AG04450 (cell line): ENCODE measurements around the gene RSPO4. TPM values are rescaled to one million over a fixed set of nuclear protein-coding genes. Genes with fewer than 3 reads are reported as not detected.

ENCODE experiments used
- CTCF ChIA-PET: fragments of 300-600, 350-600 bp; formaldehyde crosslinking; extraction: SDS; loops from one replicate; lab custom pipeline; 2022; ENCODE audit warnings: antibody characterized with exemption, inconsistent platforms; lab: Charles Lee
- POLR2A ChIA-PET: fragments of 350-600 bp; formaldehyde crosslinking; extraction: SDS; loops from one replicate; lab custom pipeline; 2021; ENCODE audit warnings: antibody characterized with exemption, inconsistent platforms; lab: Yijun Ruan, JAX
- DNase-seq: peaks from one replicate; pipeline ENCODE4 v3.0.0-alpha.2; 2011; ENCODE audit warnings: low read depth, low spot score
- H3K27ac ChIP-seq: one replicate; pipeline ENCODE4 v1.5.1; 2012; ENCODE audit warnings: low read depth, low read length, control low read depth
- H3K27me3 ChIP-seq: one replicate; pipeline ENCODE4 v1.6.0; 2012; ENCODE audit warnings: low read length; ENCODE audit not compliant: control insufficient read depth, insufficient read depth
- H3K4me3 ChIP-seq: 2 replicates; pipeline ENCODE4 v1.5.1; 2011; ENCODE audit warnings: mild to moderate bottlenecking, low read depth, low read length, control low read depth
- H3K9me3 ChIP-seq: 2 replicates; pipeline ENCODE4 v1.5.1; 2012; ENCODE audit warnings: low read length; ENCODE audit not compliant: control insufficient read depth, insufficient read depth
- CTCF ChIP-seq: IDR thresholded peaks from 2 replicates; pipeline ENCODE4 v1.5.1; 2011; ENCODE audit warnings: low read depth, low read length, control low read depth, inconsistent platforms
- polyA plus RNA-seq: library from polyadenylated mRNA; depleted of rRNA; stranded (reverse); fragments of >200 nt; gene quantifications from 2 replicates; pipeline ENCODE4 v1.2.3, GENCODE V29; 2011

RSPO4 gene
- polyA plus RNA-seq, 1 experiment: not detected

- Histone ChIP-seq H3K27me3 (peaks cover 30% of the 10 kb centered on the region), H3K4me3 (no peak overlapping the region), H3K27ac (no peak overlapping the region), H3K9me3 (no peaks in the 10 kb centered on the region)
- DNase-seq: no peak
- ChIA-PET POLR2A (interaction anchor here (0.7 kb wide), 1 partner anchor 92 kb away, joined by 6 read pairs; no protein-coding TSS in a partner anchor), CTCF (no interaction called here)
- no peak for TF ChIP-seq CTCF
These were observed 2.0 kb upstream of the RSPO4 start for GRCh38 chr20:1003920-1004697.

GRCh38 chr20:1002682-1003561 is 811 bp upstream of the RSPO4 start:
- CTCF ChIA-PET: no interaction called here
- no peaks in the 10 kb centered on the region for H3K9me3 ChIP-seq
- POLR2A ChIA-PET: interaction anchor here (0.7 kb wide), 1 partner anchor 93 kb away, joined by 6 read pairs; no protein-coding TSS in a partner anchor
- H3K27me3 ChIP-seq: peaks cover 31% of the 10 kb centered on the region
- no peak for TF ChIP-seq CTCF
- H3K27ac ChIP-seq: no peak overlapping the region
- H3K4me3 ChIP-seq: no peak overlapping the region
- no peak for DNase-seq

- Histone ChIP-seq H3K27ac (no peak overlapping the region), H3K9me3 (no peaks in the 10 kb centered on the region), H3K4me3 (no peak overlapping the region), H3K27me3 (peaks cover 34% of the 10 kb centered on the region)
- POLR2A ChIA-PET: no interaction called here
- TF ChIP-seq CTCF: no peak
- no peak for DNase-seq
- CTCF ChIA-PET: no interaction called here
These were observed 995 bp downstream of the RSPO4 start for GRCh38 chr20:1001116-1001515.

GRCh38 chr20:998231-998830 is 3.8 kb downstream of the RSPO4 start:
- DNase-seq: no peak
- POLR2A ChIA-PET: no interaction called here
- no peak overlapping the region for H3K27ac ChIP-seq
- H3K4me3 ChIP-seq: no peak overlapping the region
- H3K9me3 ChIP-seq: no peaks in the 10 kb centered on the region
- CTCF ChIA-PET: no interaction called here
- peaks cover 34% of the 10 kb centered on the region for H3K27me3 ChIP-seq
- no peak for TF ChIP-seq CTCF
